BLaER1 treated with 17β-estradiol and CSF1 and Interleukin-3, amounts not matched to agents 10 nM and 100 nM (cell line): Measurements from ENCODE around the gene FNIP2.
"Not testable (repeated sequence)": the region's sequence is repeated elsewhere in the genome, so short reads cannot be mapped to it uniquely, and the experiment has no call there.

Experiments used
- H3K27ac ChIP-seq, 11 experiments: shearing (Covaris generic); formaldehyde crosslinking; 2 replicates each; pipeline ENCODE4 v1.8.1; 2022
- H3K27me3 ChIP-seq, 11 experiments: shearing (Covaris generic); formaldehyde crosslinking; 2 replicates each; pipeline ENCODE4 v1.8.1; 2022
- H3K36me3 ChIP-seq, 11 experiments: shearing (Covaris generic); formaldehyde crosslinking; 2 replicates each; pipeline ENCODE4 v1.8.1; 2022
- H3K4me1 ChIP-seq, 10 experiments: shearing (Covaris generic); formaldehyde crosslinking; 2 replicates each; pipeline ENCODE4 v1.8.1; 2022
- H3K4me2 ChIP-seq, 11 experiments: shearing (Covaris generic); formaldehyde crosslinking; 2 replicates each; pipeline ENCODE4 v1.8.1; 2022
- H3K4me3 ChIP-seq, 10 experiments: shearing (Covaris generic); formaldehyde crosslinking; 2 replicates each; pipeline ENCODE4 v1.8.1; 2022
- H3K9ac ChIP-seq, 11 experiments: shearing (Covaris generic); formaldehyde crosslinking; 2 replicates each; pipeline ENCODE4 v1.8.1; 2022
- H3K9me3 ChIP-seq, 11 experiments: shearing (Covaris generic); formaldehyde crosslinking; replicated peaks in 1 of 11; 2 replicates each; pipeline ENCODE4 v1.8.1; 2022
- H4K20me1 ChIP-seq, 11 experiments: shearing (Covaris generic); formaldehyde crosslinking; 2 replicates each; pipeline ENCODE4 v1.8.1; 2022
- Cebpa-rat ChIP-seq, 11 experiments: shearing (Covaris generic); IDR thresholded peaks; 2 replicates each; pipeline ENCODE4 v1.8.1; 2022

The FNIP2 gene

DNA sequence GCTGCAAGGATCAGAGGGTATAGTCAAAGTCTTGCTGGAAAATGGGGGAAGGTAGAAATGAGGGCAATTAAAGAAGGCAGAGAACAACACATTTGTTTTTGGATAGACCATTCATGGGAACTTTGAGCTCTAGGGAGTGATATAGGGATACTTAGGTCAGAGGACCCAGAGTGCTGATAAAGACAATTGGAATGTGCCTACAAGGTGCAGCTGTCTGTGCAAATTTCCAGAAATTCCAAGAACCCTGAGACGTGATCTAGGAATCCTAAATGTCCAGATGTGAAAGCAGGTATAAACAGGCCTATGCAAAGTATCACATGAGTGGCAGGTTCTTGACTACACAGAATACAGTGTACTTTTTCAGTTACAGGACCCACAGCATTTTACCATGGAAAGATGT is 24.2 kb downstream of the FNIP2 start:
- H3K9ac ChIP-seq, result no peak overlapping the region

DNA sequence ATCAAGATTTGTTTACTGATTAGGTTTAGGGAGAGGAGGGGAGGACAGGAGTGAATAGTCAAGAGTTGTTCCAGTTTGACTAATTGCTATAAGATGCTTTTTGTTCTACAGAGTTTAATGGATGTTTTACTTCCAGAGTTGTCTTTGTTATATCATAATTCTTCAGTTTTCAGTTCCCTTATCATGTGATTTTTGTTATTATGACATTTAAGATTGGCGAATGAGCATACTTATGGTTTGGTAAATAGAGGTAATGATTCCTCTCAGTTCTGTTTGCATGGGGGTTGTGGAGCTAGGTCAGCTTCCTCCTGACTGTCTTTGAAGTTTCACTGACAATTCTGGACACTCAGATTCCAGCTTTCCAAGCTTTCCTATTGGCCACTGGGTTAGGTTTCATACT is 24.6 kb downstream of the FNIP2 start:
- H3K9me3 ChIP-seq, H3K4me3 ChIP-seq, H3K27me3 ChIP-seq, H3K9ac ChIP-seq, H3K27ac ChIP-seq: not testable (repeated sequence)
- Histone ChIP-seq H4K20me1 (peaks cover 0 to 58% (median 0%) of the 10 kb centered on the region in 11 experiments; a peak in 6 of 22 replicates), H3K4me2 (peak overlapping the region in 2 of 11 experiments; percentile 17 to 51; a peak in 4 of 22 replicates), H3K4me1 (peaks cover 0 to 87% (median 6%) of the 10 kb centered on the region in 10 experiments; a peak in 13 of 20 replicates), H3K36me3 (peaks cover 0 to 15% (median 0%) of the 10 kb centered on the region in 11 experiments; a peak in 4 of 22 replicates)

More for the DNA sequence above, 24.2 kb downstream of the FNIP2 start:
- peak overlapping the region in 2 of 11 experiments; percentile 17 to 51; a peak in 4 of 22 replicates for H3K4me2 ChIP-seq
- peaks cover 0 to 15% (median 0%) of the 10 kb centered on the region in 11 experiments; a peak in 4 of 22 replicates for H3K36me3 ChIP-seq
- H3K27ac ChIP-seq, result no peak overlapping the region
- peaks cover 0 to 87% (median 10%) of the 10 kb centered on the region in 10 experiments; a peak in 13 of 20 replicates for H3K4me1 ChIP-seq
- peaks cover 0 to 9% (median 0%) of the 10 kb centered on the region in 11 experiments; a peak in 3 of 22 replicates for H3K9me3 ChIP-seq
- no peak overlapping the region for H3K4me3 ChIP-seq
- no peaks in the 10 kb centered on the region for H3K27me3 ChIP-seq
- H4K20me1 ChIP-seq, result peaks cover 0 to 62% (median 0%) of the 10 kb centered on the region in 11 experiments; a peak in 6 of 22 replicates
- no peak for TF ChIP-seq Cebpa-rat (IDR thresholded peaks at IDR 0.05)

DNA sequence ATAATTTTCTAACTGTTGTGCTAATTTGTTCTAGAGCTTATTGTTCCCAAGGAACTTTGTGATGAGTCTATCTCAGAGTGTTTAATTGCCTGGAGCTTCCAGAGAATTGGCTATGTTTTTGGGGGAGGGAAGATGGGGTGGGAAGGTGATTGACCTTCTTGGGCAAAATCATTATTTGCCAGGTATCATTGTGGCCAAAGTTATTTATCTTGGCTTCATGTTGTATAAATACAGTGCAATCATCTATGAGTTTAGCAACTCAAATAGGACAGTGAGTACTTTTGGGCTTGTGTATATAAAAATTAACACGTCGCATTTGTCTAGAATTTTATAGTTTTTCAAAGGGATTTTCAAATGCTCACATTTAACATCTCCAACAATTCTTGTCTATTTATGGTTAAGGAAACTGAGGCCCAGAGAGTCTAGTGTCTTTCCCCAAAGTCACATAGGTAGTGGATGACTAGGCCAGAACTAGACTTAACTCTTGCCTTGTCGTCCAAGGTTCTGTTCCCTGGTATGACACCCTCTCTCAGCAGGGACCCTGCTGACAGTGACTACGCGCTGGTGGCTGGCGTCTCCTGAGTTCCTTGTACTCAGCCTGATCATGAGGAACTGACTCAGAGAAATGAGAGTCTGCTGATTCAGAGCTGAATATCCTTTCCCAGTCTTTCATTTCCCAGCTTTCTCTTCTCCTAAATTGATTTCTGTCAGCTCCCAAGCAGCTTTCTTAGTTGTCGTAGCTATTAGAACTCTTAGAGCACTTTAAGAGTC is 27.7 kb downstream of the FNIP2 start:
- Histone ChIP-seq H3K36me3 (peaks cover 0 to 15% (median 0%) of the 10 kb centered on the region in 11 experiments; a peak in 4 of 22 replicates), H3K4me3 (no peak overlapping the region), H3K4me1 (peaks cover 0 to 88% (median 1%) of the 10 kb centered on the region in 10 experiments; a peak in 9 of 20 replicates), H3K27me3 (no peaks in the 10 kb centered on the region), H3K9me3 (peaks cover 0 to 9% (median 0%) of the 10 kb centered on the region in 11 experiments; a peak in 3 of 22 replicates), H3K9ac (peak overlapping the region in 2 of 11 experiments; percentile 7 to 16; a peak in 2 of 22 replicates), H3K4me2 (peak overlapping the region in 3 of 11 experiments; percentile 39 to 79 (median 73); a peak in 5 of 22 replicates), H4K20me1 (peaks cover 0 to 37% (median 0%) of the 10 kb centered on the region in 11 experiments; a peak in 4 of 22 replicates), H3K27ac (peak overlapping the region in 3 of 11 experiments; percentile 34 to 65 (median 57); a peak in 6 of 22 replicates)
- TF ChIP-seq Cebpa-rat (IDR thresholded peaks at IDR 0.05), result no peak

DNA sequence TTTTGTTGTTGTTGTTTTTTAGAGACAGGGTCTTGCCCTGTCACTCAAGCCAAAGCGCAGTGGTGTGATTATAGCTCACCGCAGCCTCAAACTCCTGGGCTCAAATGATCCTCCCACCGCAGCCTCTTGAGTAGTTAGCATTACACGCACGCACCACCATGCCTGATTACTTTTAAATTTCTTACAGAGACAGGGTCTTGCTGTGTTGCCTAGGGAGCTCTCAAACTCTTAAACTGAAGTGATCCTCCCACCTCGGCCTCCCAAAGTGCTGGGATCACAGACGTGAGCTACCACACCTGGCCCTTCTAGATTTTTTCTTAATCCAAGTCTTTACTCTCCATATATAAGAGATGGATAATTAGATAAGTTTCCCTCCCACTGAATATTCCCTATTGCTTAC is 29.2 kb downstream of the FNIP2 start:
- H3K27ac ChIP-seq, result peak overlapping the region in 3 of 11 experiments; percentile 34 to 65 (median 57); a peak in 3 of 22 replicates
- H3K36me3 ChIP-seq, result peaks cover 0 to 8% (median 0%) of the 10 kb centered on the region in 11 experiments; a peak in 4 of 22 replicates
- H3K9ac ChIP-seq, result no peak overlapping the region; a peak in 1 of 22 replicates
- no peaks in the 10 kb centered on the region for H3K27me3 ChIP-seq
- H4K20me1 ChIP-seq, result peaks cover 0 to 27% (median 0%) of the 10 kb centered on the region in 11 experiments; a peak in 5 of 22 replicates
- H3K4me3 ChIP-seq, result no peak overlapping the region
- H3K4me2 ChIP-seq, result peak overlapping the region in 2 of 11 experiments; percentile 73 to 79; a peak in 4 of 22 replicates
- no peak for TF ChIP-seq Cebpa-rat (IDR thresholded peaks at IDR 0.05)
- H3K4me1 ChIP-seq, result peaks cover 0 to 84% (median 0%) of the 10 kb centered on the region in 10 experiments; a peak in 6 of 20 replicates
- H3K9me3 ChIP-seq, result peaks cover 0 to 9% (median 0%) of the 10 kb centered on the region in 11 experiments; a peak in 3 of 22 replicates

DNA sequence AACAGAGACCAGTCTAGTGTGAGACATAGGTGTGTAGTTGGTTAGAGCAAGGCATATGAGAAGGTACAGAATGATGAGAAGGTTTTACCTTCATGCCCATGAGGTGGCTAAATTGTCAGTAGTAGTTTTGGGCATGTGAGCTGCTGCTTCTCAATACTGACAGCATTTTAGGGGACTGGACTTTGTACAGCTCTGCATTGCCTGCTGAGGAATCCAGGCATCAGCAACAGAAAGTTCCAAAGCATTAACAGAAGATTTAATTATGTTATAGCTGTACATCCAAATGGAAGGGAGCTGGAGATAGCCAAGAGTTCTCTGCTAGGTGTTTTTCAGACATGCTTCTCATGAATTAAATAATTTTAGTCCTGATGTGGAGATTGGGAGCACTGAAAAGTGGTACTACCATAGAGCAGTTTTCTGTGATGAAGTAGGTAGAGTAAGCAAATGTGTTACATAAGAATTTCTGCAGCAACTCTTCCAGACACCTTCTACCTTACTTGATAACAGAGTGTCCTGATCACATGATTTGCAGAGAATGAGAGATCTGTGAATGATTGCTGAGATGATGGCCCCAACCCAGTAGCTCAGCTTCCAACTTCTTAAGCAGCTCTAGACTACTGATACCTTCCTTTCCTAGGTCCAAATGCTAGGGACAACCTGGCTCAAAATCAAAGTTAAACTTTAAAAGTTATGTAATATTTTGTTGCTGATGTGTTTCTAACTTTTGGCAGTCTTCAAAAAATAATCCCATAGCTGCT is 30.4 kb downstream of the FNIP2 start:
- H3K4me1 ChIP-seq, result peaks cover 0 to 90% (median 0%) of the 10 kb centered on the region in 10 experiments; a peak in 6 of 20 replicates
- no peak overlapping the region for H3K9ac ChIP-seq
- no peak for TF ChIP-seq Cebpa-rat (IDR thresholded peaks at IDR 0.05)
- no peaks in the 10 kb centered on the region for H3K27me3 ChIP-seq
- H4K20me1 ChIP-seq, result peaks cover 0 to 21% (median 0%) of the 10 kb centered on the region in 11 experiments; a peak in 4 of 22 replicates
- H3K36me3 ChIP-seq, result peaks cover 0 to 8% (median 0%) of the 10 kb centered on the region in 11 experiments; a peak in 4 of 22 replicates
- no peak overlapping the region for H3K4me3 ChIP-seq
- H3K27ac ChIP-seq, result no peak overlapping the region
- H3K4me2 ChIP-seq, result peak overlapping the region in 2 of 11 experiments; percentile 37 to 39; a peak in 3 of 22 replicates
- H3K9me3 ChIP-seq, result peaks cover 0 to 9% (median 0%) of the 10 kb centered on the region in 11 experiments; a peak in 3 of 22 replicates

DNA sequence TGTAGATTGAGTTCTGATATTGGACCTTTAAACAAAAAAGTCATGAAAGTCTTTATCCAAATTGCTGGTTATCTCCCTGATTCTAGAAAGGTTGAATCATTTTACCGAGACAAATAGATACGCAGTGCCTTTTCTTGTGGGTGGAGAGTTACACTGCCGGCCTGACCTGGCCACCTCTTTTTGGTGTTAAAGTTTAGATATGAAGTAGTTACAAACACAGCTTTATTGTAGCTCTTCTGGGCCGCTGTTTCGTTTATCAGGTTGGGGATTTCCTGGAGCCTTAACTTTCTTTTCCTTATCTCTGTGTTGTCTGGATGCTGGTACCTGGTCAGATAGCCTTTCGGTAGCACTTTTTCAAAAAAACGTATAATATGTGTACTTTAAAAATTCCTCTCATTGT is 31.0 kb downstream of the FNIP2 start:
- Histone ChIP-seq H3K9ac (no peak overlapping the region), H3K4me3 (no peak overlapping the region), H4K20me1 (peaks cover 0 to 16% (median 0%) of the 10 kb centered on the region in 11 experiments; a peak in 4 of 22 replicates), H3K36me3 (peaks cover 0 to 8% (median 0%) of the 10 kb centered on the region in 11 experiments; a peak in 4 of 22 replicates), H3K27me3 (no peaks in the 10 kb centered on the region), H3K4me1 (peaks cover 0 to 95% (median 0%) of the 10 kb centered on the region in 10 experiments; a peak in 6 of 20 replicates), H3K4me2 (peak overlapping the region in 1 of 11 experiments; percentile 37; a peak in 1 of 22 replicates), H3K27ac (no peak overlapping the region), H3K9me3 (peaks cover 0 to 9% (median 0%) of the 10 kb centered on the region in 11 experiments; a peak in 3 of 22 replicates)
- TF ChIP-seq Cebpa-rat (IDR thresholded peaks at IDR 0.05), result no peak

DNA sequence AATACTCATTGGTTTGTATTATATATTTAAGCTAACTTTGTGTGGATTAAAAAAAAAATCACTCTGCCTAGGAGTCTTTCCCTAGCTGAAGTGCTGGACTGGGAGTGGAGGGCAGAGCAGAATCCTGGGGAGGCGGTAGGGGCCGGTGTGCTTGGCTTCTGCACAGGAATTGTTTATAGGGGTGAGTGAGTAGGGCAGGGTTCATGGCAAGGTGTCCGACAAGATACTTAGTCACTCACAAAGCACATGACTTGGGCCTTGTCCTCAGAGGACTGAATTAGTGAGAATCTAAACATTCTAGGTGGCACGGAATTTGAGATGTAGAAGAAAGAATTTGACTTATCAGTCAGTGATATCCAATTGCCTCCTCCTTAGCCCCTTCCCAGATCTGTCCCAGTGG is 32.2 kb downstream of the FNIP2 start:
- H3K9ac ChIP-seq, result no peak overlapping the region
- no peak overlapping the region for H3K4me3 ChIP-seq
- H3K27ac ChIP-seq, result no peak overlapping the region
- no peaks in the 10 kb centered on the region; a peak in 1 of 22 replicates for H3K9me3 ChIP-seq
- H3K27me3 ChIP-seq, result no peaks in the 10 kb centered on the region
- peaks cover 0 to 16% (median 0%) of the 10 kb centered on the region in 11 experiments; a peak in 5 of 22 replicates for H4K20me1 ChIP-seq
- TF ChIP-seq Cebpa-rat (IDR thresholded peaks at IDR 0.05), result no peak
- H3K4me2 ChIP-seq, result peak overlapping the region in 2 of 11 experiments; percentile 4 to 43; a peak in 2 of 22 replicates
- peaks cover 0 to 95% (median 0%) of the 10 kb centered on the region in 10 experiments; a peak in 6 of 20 replicates for H3K4me1 ChIP-seq
- H3K36me3 ChIP-seq, result no peaks in the 10 kb centered on the region; a peak in 1 of 22 replicates

DNA sequence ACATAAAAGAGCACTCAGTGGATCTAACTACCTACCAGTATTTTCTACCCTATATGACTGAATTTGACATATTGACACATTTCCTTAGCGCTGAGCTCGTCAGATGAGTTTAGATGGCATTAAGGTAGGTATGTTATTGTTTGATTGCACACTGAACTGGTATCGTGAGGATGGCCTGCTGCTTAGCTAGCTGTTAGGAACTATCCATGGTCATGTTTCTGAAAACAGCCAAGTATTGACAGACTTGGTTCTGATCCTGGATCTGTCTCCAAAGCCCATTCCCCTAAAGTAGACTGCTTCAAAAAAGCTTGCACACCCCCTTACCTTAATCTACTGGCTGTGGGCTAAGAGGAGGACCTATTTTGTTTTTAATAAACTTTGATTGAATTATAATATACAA is 32.9 kb downstream of the FNIP2 start:
- Histone ChIP-seq H3K9ac (no peak overlapping the region), H3K36me3 (peaks cover 0 to 2% (median 0%) of the 10 kb centered on the region in 11 experiments; a peak in 2 of 22 replicates), H3K4me1 (peaks cover 0 to 95% (median 0%) of the 10 kb centered on the region in 10 experiments; a peak in 6 of 20 replicates), H3K4me3 (no peak overlapping the region), H3K9me3 (no peaks in the 10 kb centered on the region), H4K20me1 (peaks cover 0 to 16% (median 0%) of the 10 kb centered on the region in 11 experiments; a peak in 5 of 22 replicates), H3K27ac (no peak overlapping the region), H3K4me2 (peak overlapping the region in 2 of 11 experiments; percentile 4 to 5; a peak in 1 of 22 replicates), H3K27me3 (no peaks in the 10 kb centered on the region)
- no peak for TF ChIP-seq Cebpa-rat (IDR thresholded peaks at IDR 0.05)
